Measurements from ENCODE around the gene ZFYVE28. TPM values are rescaled to one million over a fixed set of nuclear protein-coding genes. Genes with fewer than 3 reads are reported as not detected.
"Not testable (repeated sequence)": the region's sequence is repeated elsewhere in the genome, so short reads cannot be mapped to it uniquely, and the experiment has no call there.

ZFYVE28 gene
- polyA plus RNA-seq, 5 donors, result 2.9 to 4.0 (median 3.4) TPM

- DNase-seq, result no peak
These were observed 168.7 kb downstream of the ZFYVE28 start for GRCh38 chr4:2249526-2250356.

- DNase-seq, result no peak
These were observed 169.6 kb downstream of the ZFYVE28 start for GRCh38 chr4:2248821-2249261.

GRCh38 chr4:2248044-2248780, 170.2 kb downstream of the ZFYVE28 start:
- no peak for DNase-seq

- no peak for DNase-seq
These were observed 171.1 kb downstream of the ZFYVE28 start for GRCh38 chr4:2247128-2248043.

- no peak for DNase-seq
These were observed 171.9 kb downstream of the ZFYVE28 start for GRCh38 chr4:2246384-2247127.

- no peak for DNase-seq
These were observed 172.6 kb downstream of the ZFYVE28 start for GRCh38 chr4:2245787-2246275.

- DNase-seq, result no peak
These were observed 173.2 kb downstream of the ZFYVE28 start for GRCh38 chr4:2245057-2245786.

GRCh38 chr4:2243681-2244380, 174.6 kb downstream of the ZFYVE28 start:
- DNase-seq, result no peak

GRCh38 chr4:2241410-2242353, 176.8 kb downstream of the ZFYVE28 start, which contains the start of the genes HAUS3 and POLN:
Gene HAUS3, minus strand, starts transcription at chr4:2242121. Its CDS starts 1,175 bp downstream, at chr4:2240946.
Gene POLN, minus strand, starts transcription at chr4:2242121. Its CDS starts 12,890 bp downstream, at chr4:2229231.
- DNase-seq, result peak; percentile 98

GRCh38 chr4:2241003-2241402, 177.4 kb downstream of the ZFYVE28 start:
- DNase-seq, result no peak

- no peak for DNase-seq
These were observed 181.3 kb downstream of the ZFYVE28 start for GRCh38 chr4:2236944-2237666.

- no peak for DNase-seq
These were observed 187.4 kb downstream of the ZFYVE28 start for GRCh38 chr4:2231082-2231481.

- no peak for DNase-seq
These were observed 192.2 kb downstream of the ZFYVE28 start for GRCh38 chr4:2226261-2226660.

GRCh38 chr4:2222838-2223237, 195.6 kb downstream of the ZFYVE28 start:
- DNase-seq, result no peak

GRCh38 chr4:2221378-2221777, 197.1 kb downstream of the ZFYVE28 start:
- not testable (repeated sequence) for DNase-seq

- DNase-seq, result peak; percentile 34 to 64
These were observed 198.3 kb downstream of the ZFYVE28 start for GRCh38 chr4:2220016-2220630.
